Measurements from ENCODE around the gene THPO.

THPO gene

GRCh38 chr3:184405075-184406030 is 27.3 kb upstream of the THPO start:
- no peak overlapping the region for H3K4me3 ChIP-seq (ENCODE audit: insufficient read depth, low read depth, low read length)
- H3K4me1 ChIP-seq (ENCODE audit: control insufficient read depth, insufficient read depth, low read length), result no peaks in the 10 kb centered on the region
- no peaks in the 10 kb centered on the region for H3K9me3 ChIP-seq (ENCODE audit: control insufficient read depth, low read length)
- 88 to 91% methylated on average over 20 of the region's 20 CpGs for WGBS, 2 experiments
- no peaks in the 10 kb centered on the region for H3K27me3 ChIP-seq (ENCODE audit: control insufficient read depth, insufficient read depth, low read length, poor library complexity, severe bottlenecking)
- no peak overlapping the region for H3K27ac ChIP-seq (ENCODE audit: insufficient read depth, low read depth, low read length, poor library complexity, severe bottlenecking)
- H3K36me3 ChIP-seq (ENCODE audit: control insufficient read depth, insufficient read depth, low read length), result no peaks in the 10 kb centered on the region

GRCh38 chr3:184399410-184399809 is 21.4 kb upstream of the THPO start:
- H3K27me3 ChIP-seq (ENCODE audit: control insufficient read depth, insufficient read depth, low read length, poor library complexity, severe bottlenecking), result no peaks in the 10 kb centered on the region
- WGBS, 2 experiments, result 10 to 14% methylated on average over 9 of the region's 9 CpGs
- no peaks in the 10 kb centered on the region for H3K4me1 ChIP-seq (ENCODE audit: control insufficient read depth, insufficient read depth, low read length)
- H3K36me3 ChIP-seq (ENCODE audit: control insufficient read depth, insufficient read depth, low read length), result no peaks in the 10 kb centered on the region
- H3K27ac ChIP-seq (ENCODE audit: insufficient read depth, low read depth, low read length, poor library complexity, severe bottlenecking), result no peak overlapping the region
- H3K9me3 ChIP-seq (ENCODE audit: control insufficient read depth, low read length), result no peaks in the 10 kb centered on the region
- no peak overlapping the region for H3K4me3 ChIP-seq (ENCODE audit: insufficient read depth, low read depth, low read length)

DNA sequence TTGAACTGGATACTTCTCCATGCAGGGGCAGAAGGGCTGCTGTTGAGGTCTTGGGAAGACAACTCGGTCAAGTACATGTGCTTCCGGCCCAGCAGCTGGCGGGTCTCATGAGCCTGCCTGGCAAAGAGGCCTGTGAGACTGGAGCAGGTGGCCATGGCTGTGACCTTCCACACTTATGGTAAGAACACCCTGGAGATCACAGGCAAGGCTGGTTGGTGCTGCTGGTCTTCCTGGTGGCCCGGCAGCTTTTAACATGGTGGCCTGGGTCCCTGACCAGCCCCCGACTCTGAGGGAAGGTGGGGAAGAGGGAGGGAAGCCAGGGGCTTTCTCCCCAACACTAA is 17.3 kb upstream of the THPO start:
- H3K4me3 ChIP-seq (ENCODE audit: insufficient read depth, low read depth, low read length), result no peak overlapping the region
- no peak overlapping the region for H3K27ac ChIP-seq (ENCODE audit: insufficient read depth, low read depth, low read length, poor library complexity, severe bottlenecking)
- H3K4me1 ChIP-seq (ENCODE audit: control insufficient read depth, insufficient read depth, low read length), result no peaks in the 10 kb centered on the region
- no peaks in the 10 kb centered on the region for H3K27me3 ChIP-seq (ENCODE audit: control insufficient read depth, insufficient read depth, low read length, poor library complexity, severe bottlenecking)
- WGBS, 2 experiments, result 90 to 93% methylated on average over 4 of the region's 5 CpGs
- H3K9me3 ChIP-seq (ENCODE audit: control insufficient read depth, low read length), result no peaks in the 10 kb centered on the region
- H3K36me3 ChIP-seq (ENCODE audit: control insufficient read depth, insufficient read depth, low read length), result no peaks in the 10 kb centered on the region

DNA sequence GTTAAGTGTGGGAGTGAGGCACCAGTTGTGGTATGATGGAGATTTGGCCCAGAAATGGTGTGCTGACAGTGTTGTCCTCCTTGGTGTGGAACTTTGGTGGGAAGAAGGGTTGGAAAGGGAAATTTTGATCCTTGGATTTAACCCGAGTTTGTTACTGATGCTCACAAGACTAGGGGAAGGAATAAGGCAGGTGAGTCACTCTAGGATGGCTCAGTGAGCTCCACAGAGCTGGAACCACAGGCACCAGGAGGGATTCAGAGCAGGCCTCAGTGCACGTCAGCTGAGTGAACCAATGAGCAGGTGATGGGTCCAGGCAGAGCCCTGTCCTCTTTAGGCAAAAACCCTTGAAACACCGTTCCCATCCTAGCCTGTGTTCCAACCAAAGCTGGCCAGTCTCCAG is 13.3 kb upstream of the THPO start:
- H3K9me3 ChIP-seq (ENCODE audit: control insufficient read depth, low read length), result no peaks in the 10 kb centered on the region
- no peaks in the 10 kb centered on the region for H3K27me3 ChIP-seq (ENCODE audit: control insufficient read depth, insufficient read depth, low read length, poor library complexity, severe bottlenecking)
- H3K36me3 ChIP-seq (ENCODE audit: control insufficient read depth, insufficient read depth, low read length), result no peaks in the 10 kb centered on the region
- H3K4me1 ChIP-seq (ENCODE audit: control insufficient read depth, insufficient read depth, low read length), result no peaks in the 10 kb centered on the region
- H3K27ac ChIP-seq (ENCODE audit: insufficient read depth, low read depth, low read length, poor library complexity, severe bottlenecking), result no peak overlapping the region
- WGBS, 2 experiments, result 89 to 91% methylated on average over 3 of the region's 3 CpGs
- H3K4me3 ChIP-seq (ENCODE audit: insufficient read depth, low read depth, low read length), result no peak overlapping the region

- Histone ChIP-seq H3K4me1 (ENCODE audit: control insufficient read depth, insufficient read depth, low read length) (no peaks in the 10 kb centered on the region), H3K9me3 (ENCODE audit: control insufficient read depth, low read length) (no peaks in the 10 kb centered on the region), H3K27me3 (ENCODE audit: control insufficient read depth, insufficient read depth, low read length, poor library complexity, severe bottlenecking) (no peaks in the 10 kb centered on the region), H3K27ac (ENCODE audit: insufficient read depth, low read depth, low read length, poor library complexity, severe bottlenecking) (no peak overlapping the region), H3K36me3 (ENCODE audit: control insufficient read depth, insufficient read depth, low read length) (no peaks in the 10 kb centered on the region), H3K4me3 (ENCODE audit: insufficient read depth, low read depth, low read length) (no peak overlapping the region)
- WGBS, 2 experiments, result 87 to 90% methylated on average over 5 of the region's 5 CpGs
Observed at GRCh38 chr3:184389935-184390528, 12.0 kb upstream of the THPO start.

DNA sequence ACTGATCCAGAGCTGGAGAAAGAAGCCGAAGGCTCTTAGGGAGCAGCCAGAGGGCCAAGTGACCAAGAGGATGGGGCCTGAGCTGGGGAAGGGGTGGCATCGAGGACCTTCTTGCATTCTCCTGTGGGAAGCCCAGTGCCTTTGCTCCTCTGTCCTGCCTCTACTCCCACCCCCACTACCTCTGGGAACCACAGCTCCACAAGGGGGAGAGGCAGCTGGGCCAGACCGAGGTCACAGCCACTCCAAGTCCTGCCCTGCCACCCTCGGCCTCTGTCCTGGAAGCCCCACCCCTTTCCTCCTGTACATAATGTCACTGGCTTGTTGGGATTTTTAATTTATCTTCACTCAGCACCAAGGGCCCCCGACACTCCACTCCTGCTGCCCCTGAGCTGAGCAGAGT is 11.4 kb upstream of the THPO start:
- no peaks in the 10 kb centered on the region for H3K36me3 ChIP-seq (ENCODE audit: control insufficient read depth, insufficient read depth, low read length)
- 69 to 70% methylated on average over 5 of the region's 5 CpGs for WGBS, 2 experiments
- H3K27ac ChIP-seq (ENCODE audit: insufficient read depth, low read depth, low read length, poor library complexity, severe bottlenecking), result no peak overlapping the region

DNA sequence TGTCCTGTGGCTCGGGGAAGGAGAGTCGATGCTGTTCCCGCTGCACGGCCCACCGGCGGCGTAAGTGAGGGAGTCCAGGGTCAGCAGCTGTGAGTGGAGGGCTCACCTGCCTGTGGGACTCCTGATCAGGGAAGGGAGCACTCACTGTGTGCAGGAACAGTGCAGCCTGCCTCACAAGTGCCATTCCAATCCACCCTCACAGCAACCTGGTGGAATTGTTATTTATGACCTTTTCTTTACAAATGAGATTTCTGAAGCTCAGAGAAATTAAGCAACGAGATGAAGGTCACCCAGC is 10.9 kb upstream of the THPO start:
- H3K27me3 ChIP-seq (ENCODE audit: control insufficient read depth, insufficient read depth, low read length, poor library complexity, severe bottlenecking), result no peaks in the 10 kb centered on the region
- WGBS, 2 experiments, result 88 to 89% methylated on average over 8 of the region's 8 CpGs
- H3K36me3 ChIP-seq (ENCODE audit: control insufficient read depth, insufficient read depth, low read length), result no peaks in the 10 kb centered on the region
- no peaks in the 10 kb centered on the region for H3K9me3 ChIP-seq (ENCODE audit: control insufficient read depth, low read length)
- no peak overlapping the region for H3K27ac ChIP-seq (ENCODE audit: insufficient read depth, low read depth, low read length, poor library complexity, severe bottlenecking)
- no peaks in the 10 kb centered on the region for H3K4me1 ChIP-seq (ENCODE audit: control insufficient read depth, insufficient read depth, low read length)
- no peak overlapping the region for H3K4me3 ChIP-seq (ENCODE audit: insufficient read depth, low read depth, low read length)

More for the DNA sequence above, 11.4 kb upstream of the THPO start:
- no peaks in the 10 kb centered on the region for H3K27me3 ChIP-seq (ENCODE audit: control insufficient read depth, insufficient read depth, low read length, poor library complexity, severe bottlenecking)
- no peaks in the 10 kb centered on the region for H3K4me1 ChIP-seq (ENCODE audit: control insufficient read depth, insufficient read depth, low read length)
- no peak overlapping the region for H3K4me3 ChIP-seq (ENCODE audit: insufficient read depth, low read depth, low read length)
- no peaks in the 10 kb centered on the region for H3K9me3 ChIP-seq (ENCODE audit: control insufficient read depth, low read length)

GRCh38 chr3:184388164-184388935 is 10.3 kb upstream of the THPO start:
- H3K9me3 ChIP-seq (ENCODE audit: control insufficient read depth, low read length), result no peaks in the 10 kb centered on the region
- H3K27me3 ChIP-seq (ENCODE audit: control insufficient read depth, insufficient read depth, low read length, poor library complexity, severe bottlenecking), result no peaks in the 10 kb centered on the region
- H3K4me3 ChIP-seq (ENCODE audit: insufficient read depth, low read depth, low read length), result no peak overlapping the region
- no peak overlapping the region for H3K27ac ChIP-seq (ENCODE audit: insufficient read depth, low read depth, low read length, poor library complexity, severe bottlenecking)
- no peaks in the 10 kb centered on the region for H3K36me3 ChIP-seq (ENCODE audit: control insufficient read depth, insufficient read depth, low read length)
- WGBS, 2 experiments, result 85 to 89% methylated on average over 8 of the region's 8 CpGs
- no peaks in the 10 kb centered on the region for H3K4me1 ChIP-seq (ENCODE audit: control insufficient read depth, insufficient read depth, low read length)

GRCh38 chr3:184387174-184387714 is 9.2 kb upstream of the THPO start:
- Histone ChIP-seq H3K4me1 (ENCODE audit: control insufficient read depth, insufficient read depth, low read length) (no peaks in the 10 kb centered on the region), H3K4me3 (ENCODE audit: insufficient read depth, low read depth, low read length) (no peak overlapping the region), H3K9me3 (ENCODE audit: control insufficient read depth, low read length) (no peaks in the 10 kb centered on the region), H3K27me3 (ENCODE audit: control insufficient read depth, insufficient read depth, low read length, poor library complexity, severe bottlenecking) (peaks cover 8% of the 10 kb centered on the region), H3K27ac (ENCODE audit: insufficient read depth, low read depth, low read length, poor library complexity, severe bottlenecking) (no peak overlapping the region), H3K36me3 (ENCODE audit: control insufficient read depth, insufficient read depth, low read length) (no peaks in the 10 kb centered on the region)
- 93% methylated on average over 12 of the region's 12 CpGs for WGBS, 2 experiments
